ENCODE data around the gene TMEM35B.
"Not testable (repeated sequence)": the region's sequence is repeated elsewhere in the genome, so short reads cannot be mapped to it uniquely, and the experiment has no call there.

The TMEM35B gene

GRCh38 chr1:34975771-34976170 is 9.4 kb downstream of the TMEM35B start:
- DNase-seq: no peak

GRCh38 chr1:34975338-34975737 is 9.8 kb downstream of the TMEM35B start:
- DNase-seq: no peak

GRCh38 chr1:34974626-34975025 is 10.5 kb downstream of the TMEM35B start:
- DNase-seq: no peak

- no peak for DNase-seq
These were observed 11.8 kb downstream of the TMEM35B start for GRCh38 chr1:34973326-34973725.

GRCh38 chr1:34970829-34971228 is 14.3 kb downstream of the TMEM35B start:
- no peak for DNase-seq

GRCh38 chr1:34970220-34970735 is 14.9 kb downstream of the TMEM35B start:
- DNase-seq: no peak

- not testable (repeated sequence) for DNase-seq
These were observed 16.9 kb downstream of the TMEM35B start for GRCh38 chr1:34968297-34968696.

- not testable (repeated sequence) for DNase-seq
These were observed 17.5 kb downstream of the TMEM35B start for GRCh38 chr1:34967672-34968071.

GRCh38 chr1:34965597-34965996 is 19.6 kb downstream of the TMEM35B start:
- no peak for DNase-seq

- no peak for DNase-seq
These were observed 34.7 kb downstream of the TMEM35B start for GRCh38 chr1:34950428-34950827.

GRCh38 chr1:34948739-34949138 is 36.4 kb downstream of the TMEM35B start:
- DNase-seq: not testable (repeated sequence)

GRCh38 chr1:34947641-34948314 is 37.4 kb downstream of the TMEM35B start:
- DNase-seq: not testable (repeated sequence)

GRCh38 chr1:34946211-34946610 is 38.9 kb downstream of the TMEM35B start:
- DNase-seq: no peak

GRCh38 chr1:34941798-34942197 is 43.3 kb downstream of the TMEM35B start:
- not testable (repeated sequence) for DNase-seq

Data from activated effector memory CD4-positive, alpha-beta T cell treated with Interleukin-2 at 50 U/mL for 16 hours (primary cell).